HG02642 (cell line): ENCODE results near the gene TTC32.

ENCODE experiments used
- ATAC-seq: cut with Tn5 transposase; IDR thresholded peaks from one replicate; pipeline ENCODE4 v1.9.1; 2021; ENCODE audit warnings: mild to moderate bottlenecking; ENCODE audit not compliant: unreplicated experiment, poor library complexity

TTC32 gene

GRCh38 chr2:19878268-19879046 is 23.3 kb downstream of the TTC32 start:
- no peak for ATAC-seq

- ATAC-seq = no peak
These were observed 25.0 kb downstream of the TTC32 start for GRCh38 chr2:19876751-19877150.

- no peak for ATAC-seq
These were observed 26.5 kb downstream of the TTC32 start for GRCh38 chr2:19875280-19875679.

GRCh38 chr2:19874726-19875125 is 27.1 kb downstream of the TTC32 start:
- ATAC-seq = no peak

GRCh38 chr2:19873014-19873413 is 28.8 kb downstream of the TTC32 start:
- ATAC-seq = no peak

DNA sequence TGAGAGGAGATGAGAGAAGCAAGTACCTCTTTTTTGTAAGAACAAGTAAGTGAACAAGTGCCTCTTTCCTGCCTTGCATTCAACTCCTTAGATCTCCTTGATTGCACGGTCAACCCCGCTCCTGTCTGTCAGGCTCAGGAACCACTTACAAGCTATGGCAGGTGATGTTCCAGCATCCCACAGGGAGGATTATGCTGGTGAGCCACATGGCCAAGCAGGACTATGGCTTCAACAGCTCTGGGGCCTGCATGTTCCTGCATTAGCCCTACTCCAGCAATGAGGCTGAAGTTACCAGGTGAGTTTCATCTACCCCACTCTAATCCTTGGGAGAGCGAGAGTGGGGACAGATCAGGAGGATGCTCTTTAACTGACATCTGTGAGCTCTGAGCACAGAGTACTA is 29.5 kb downstream of the TTC32 start:
- no peak for ATAC-seq

GRCh38 chr2:19871836-19872235 is 29.9 kb downstream of the TTC32 start:
- no peak for ATAC-seq

DNA sequence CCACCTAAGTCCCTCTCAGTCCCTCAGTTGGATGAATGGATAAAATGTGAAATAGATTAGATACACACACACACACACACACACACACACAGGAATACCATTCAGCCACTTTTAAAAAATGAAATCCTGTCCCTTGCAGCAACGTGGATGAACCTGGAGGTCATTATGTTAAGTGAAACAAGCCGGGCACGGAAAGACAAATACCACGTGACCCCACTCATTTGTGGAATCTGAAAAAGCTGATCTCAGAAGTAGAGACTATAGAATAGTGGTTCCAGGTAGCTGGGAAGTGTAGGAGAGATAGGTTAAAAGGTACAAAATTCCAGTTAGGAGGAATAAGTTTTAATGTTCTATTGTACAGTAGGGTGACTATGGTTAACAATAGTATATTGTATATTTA is 31.0 kb downstream of the TTC32 start:
- ATAC-seq = no peak

DNA sequence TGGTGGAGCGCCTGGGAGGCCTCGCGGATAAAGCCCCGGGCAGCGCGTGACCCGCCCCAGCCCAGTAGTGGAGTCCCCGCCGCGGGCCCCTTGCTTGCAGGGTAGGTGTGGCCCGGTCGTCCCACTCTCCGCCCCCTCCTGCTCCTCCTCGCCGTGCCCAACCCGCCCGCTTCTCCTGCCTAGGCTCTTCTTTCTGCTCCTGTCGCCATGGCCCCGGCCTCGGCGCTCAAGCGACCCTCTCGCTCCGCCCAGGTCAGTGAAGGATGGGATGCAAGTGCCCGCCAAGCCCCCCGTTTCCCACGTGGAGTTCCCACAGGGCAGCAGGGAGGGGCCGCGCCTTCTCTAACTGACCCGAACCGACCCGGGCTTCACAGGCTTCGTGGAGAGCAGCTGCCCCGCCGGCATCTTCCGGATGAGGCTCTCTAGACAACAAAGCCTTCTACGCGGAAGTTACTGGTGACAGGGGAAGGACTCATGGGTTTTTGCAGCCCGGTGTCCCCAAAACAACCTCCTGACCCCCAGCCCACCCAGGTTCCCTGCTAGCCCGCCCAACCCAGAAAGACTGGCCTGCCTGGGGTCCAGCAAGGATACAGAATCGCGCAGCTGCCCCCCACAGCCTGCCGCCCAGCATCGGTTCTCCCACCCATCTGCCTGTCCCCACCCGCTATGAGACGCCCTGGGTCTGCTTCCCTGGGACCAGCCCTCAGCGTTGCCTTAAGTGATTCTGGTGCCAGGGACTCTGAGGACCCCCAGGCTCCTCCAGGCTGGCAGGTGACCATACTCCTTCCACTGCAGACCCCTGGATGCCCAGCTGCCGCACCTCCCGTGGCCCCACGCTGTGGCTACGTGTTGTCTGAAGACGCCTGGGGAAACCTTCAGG is 32.8 kb downstream of the TTC32 start:
- peak; percentile 79 for ATAC-seq

- ATAC-seq = no peak
These were observed 33.6 kb downstream of the TTC32 start for GRCh38 chr2:19868224-19868623.

DNA sequence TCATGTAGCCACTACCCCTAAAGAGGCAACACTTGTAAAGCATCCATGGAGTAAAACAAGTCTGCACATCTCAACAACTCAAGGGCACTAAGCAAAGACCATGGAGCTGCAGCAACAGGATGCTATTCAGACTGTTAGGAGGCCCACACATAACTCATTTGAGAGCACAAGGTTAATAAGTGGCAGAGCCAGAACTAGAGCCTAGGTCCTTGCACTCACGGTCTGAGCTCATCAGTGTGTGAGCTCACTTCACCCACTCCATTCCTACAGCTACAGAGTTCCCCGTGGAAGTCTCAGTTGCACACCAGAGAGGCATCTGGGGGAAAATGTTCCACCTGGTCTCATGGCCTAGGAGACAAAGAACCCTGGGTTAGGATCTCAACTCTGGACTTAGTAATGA is 35.0 kb downstream of the TTC32 start:
- ATAC-seq = no peak

GRCh38 chr2:19865151-19865550 is 36.6 kb downstream of the TTC32 start:
- ATAC-seq = peak; percentile 45

GRCh38 chr2:19864381-19864780 is 37.4 kb downstream of the TTC32 start:
- ATAC-seq = no peak

DNA sequence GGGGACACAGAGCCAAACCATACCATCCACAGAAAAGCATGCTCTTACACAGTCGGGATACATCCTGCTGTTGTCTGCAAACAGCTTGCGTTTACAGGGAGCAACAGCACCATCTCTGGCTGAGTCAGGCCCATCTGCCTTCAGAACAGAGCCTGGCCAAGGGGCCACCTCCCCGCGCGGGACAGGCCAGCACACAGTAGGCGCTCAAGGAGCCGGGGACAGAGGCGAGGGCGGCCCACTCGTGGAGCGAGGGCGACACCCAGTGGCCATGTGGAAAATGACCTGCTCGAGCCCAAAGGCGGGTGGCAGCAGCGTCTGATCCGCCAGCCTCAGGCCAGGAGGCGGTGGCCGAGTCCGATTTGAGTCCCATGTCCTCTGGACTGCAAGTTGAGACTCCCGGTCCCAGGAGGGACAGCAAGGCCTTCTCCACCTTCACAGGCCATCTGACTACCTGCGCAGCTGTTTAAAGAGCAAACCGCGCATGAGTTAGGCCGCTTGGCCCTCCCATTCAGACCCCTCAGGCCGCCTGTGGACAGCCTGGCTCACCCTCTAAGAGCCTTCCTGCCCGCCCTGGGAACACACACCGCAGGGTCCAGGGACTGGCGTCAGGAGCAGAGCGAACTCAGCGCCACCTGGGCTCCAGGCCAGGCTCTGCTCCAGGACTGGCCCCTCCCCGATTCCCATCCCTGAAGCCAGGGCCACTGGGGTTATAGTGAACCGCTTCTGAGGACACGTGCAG is 38.3 kb downstream of the TTC32 start:
- peak; percentile 78 for ATAC-seq

GRCh38 chr2:19861813-19862212 is 40.0 kb downstream of the TTC32 start:
- ATAC-seq = no peak

DNA sequence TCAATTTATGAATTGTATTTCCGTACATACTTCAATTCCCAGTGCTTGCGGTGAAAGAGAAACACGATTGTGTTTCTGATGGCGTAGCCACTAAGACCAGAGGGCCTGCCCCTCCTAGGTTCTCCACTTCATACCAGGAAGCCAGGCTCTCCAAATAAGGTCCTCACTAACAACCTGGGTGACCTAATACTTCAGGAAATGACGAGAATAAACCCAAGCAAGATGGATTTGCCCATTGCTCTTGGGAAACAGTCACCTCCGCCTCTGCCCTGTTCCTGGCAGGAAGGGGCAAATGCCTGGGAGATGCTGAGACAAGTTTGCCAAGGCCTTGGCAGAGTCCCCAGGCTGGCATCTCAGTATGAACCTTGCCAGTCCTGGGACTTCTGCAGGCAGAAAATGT is 41.8 kb downstream of the TTC32 start:
- no peak for ATAC-seq

- no peak for ATAC-seq
These were observed 42.2 kb downstream of the TTC32 start for GRCh38 chr2:19859565-19859964.

DNA sequence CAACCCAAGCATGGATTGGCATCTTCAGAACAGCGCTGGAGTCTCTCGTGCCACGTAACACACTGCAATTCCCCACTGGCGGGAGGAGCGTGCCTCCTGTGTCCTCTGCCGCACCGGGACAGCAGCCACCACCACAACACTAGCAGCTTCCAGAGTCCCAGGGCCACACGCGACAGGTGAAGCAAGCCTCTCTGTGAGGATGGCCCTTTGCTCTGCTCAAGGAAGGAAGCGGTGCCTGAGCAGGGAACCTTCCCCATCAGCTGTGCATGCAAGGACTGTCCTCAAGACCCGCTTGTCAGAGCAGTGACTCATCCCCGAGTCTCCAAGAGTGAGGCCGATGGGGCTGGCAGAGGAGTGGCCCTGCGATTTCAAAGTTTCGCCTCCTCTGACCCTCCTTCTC is 44.0 kb downstream of the TTC32 start:
- no peak for ATAC-seq

GRCh38 chr2:19857100-19857499 is 44.7 kb downstream of the TTC32 start:
- ATAC-seq = no peak

DNA sequence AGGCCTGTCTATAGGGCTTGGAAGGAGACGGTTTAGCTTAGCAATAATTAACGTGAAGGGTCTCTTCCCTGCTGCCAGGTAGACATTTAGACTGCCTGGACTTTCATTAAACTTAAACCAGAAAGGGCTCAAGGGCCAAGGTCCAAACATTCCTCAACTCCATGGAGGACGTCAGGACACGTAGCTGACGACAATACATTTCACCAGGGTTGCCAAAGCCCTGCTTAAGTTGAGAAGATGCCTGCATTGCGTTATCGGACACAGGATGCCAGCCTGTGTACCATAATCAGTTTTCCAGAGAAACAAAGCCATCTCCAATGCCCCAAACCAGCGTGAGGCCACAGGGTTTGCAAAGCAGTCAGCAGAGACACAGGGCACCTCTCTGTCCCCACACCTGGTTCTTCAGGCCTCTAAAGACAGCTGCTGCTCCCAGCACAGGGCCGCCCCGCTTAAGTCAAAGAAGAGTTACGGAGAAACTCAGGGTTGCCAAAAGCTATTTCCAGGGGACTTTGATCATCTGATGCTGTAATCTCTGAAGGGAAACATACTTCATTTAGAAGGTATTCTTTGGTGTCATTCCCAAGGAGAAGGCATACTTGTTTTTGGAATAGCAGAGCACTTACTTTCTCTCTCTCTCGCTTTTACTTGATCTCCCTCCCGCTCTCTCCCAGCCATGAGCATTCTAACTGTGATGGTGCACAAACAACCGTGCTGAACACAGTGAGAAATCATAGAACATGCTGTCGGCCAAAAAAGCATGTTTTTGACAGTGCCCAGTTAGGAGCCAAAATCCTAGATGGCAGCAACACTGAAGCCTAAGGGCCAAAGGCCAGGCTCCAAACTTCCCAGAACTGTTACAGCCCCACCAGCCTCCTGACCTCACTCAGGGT is 46.0 kb downstream of the TTC32 start:
- no peak for ATAC-seq
